NCI-H2081 (cell line): ENCODE measurements around the gene PUSL1.
A peak's percentile ranks its signal among the peaks of the same experiment; 100 is the strongest.

Source experiments
- DNase-seq, 2 experiments: peaks; one replicate each; lab custom pipeline; 2025; lab: John Stamatoyannopoulos, UW

The PUSL1 gene

DNA sequence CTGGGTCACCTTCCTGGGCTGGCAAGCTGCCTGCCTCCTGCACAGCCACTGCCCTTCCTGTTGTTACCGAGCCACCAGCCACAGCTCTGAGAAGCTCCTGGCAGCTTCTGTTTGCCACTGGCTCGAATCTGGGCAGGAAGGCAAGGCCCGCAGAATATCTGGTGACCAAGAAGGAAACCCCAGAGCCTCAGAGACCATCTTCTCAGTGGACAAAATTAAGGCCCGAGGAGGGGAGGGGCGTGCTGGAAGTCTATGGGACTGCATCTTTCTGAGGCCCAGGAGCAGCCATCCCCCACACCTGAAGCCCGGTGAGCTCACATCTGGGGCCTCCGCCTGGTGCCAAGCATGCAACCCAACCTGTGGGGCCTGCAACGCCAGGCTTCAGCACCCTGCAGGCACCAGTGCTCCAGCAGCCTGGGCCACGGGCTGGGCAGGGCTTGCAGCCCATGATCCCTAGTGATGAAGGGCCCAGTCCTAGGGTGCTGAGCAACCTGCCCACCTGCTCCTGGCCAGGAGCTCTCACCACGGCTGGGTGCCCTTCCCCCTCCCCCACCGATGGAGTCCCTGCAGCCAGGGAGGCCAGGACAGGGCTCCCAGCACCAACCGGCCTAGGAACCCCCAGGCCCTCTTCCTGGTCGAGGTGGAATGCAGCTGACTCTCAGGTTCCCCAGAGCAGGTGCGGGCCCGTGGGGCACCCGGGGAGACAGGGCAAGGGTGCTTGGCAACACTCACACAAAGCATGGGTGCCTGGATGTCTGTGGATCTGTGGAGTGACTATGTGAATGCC lies 17.1 kb downstream of the PUSL1 start:
- DNase-seq, result no peak

DNA sequence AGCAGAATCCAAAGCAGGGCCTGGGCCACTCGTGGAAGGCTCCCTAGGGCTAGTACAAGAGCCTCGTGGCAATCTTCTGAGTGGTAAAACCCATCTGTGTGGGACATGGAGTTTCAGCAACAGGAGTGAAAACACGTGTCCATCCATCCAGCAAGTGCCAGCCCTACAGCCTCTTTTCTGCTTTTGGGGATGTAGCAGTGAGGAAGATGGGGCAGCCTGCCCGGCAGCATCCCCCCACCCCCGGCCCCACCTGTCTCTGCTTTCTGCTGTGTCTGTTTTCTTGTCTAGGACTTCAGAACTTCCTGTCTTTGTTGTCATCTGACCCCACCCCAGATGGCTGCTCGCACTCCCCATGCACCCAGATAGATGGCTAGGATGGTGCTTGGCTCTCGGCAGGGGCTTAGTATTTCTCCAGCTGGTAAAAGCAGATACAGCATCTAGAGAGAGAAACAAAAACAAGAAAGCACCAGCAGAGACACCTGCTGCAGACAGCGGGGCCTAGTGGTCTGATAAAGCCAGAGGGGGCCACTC lies 17.7 kb downstream of the PUSL1 start:
- no peak for DNase-seq

DNA sequence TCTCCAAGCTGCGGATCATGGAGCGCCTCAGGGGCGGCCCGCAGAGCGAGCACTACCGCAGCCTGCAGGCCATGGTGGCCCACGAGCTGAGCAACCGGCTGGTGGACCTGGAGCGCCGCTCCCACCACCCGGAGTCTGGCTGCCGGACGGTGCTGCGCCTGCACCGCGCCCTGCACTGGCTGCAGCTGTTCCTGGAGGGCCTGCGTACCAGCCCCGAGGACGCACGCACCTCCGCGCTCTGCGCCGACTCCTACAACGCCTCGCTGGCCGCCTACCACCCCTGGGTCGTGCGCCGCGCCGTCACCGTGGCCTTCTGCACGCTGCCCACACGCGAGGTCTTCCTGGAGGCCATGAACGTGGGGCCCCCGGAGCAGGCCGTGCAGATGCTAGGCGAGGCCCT lies 18.9 kb downstream of the PUSL1 start:
- no peak for DNase-seq

DNA sequence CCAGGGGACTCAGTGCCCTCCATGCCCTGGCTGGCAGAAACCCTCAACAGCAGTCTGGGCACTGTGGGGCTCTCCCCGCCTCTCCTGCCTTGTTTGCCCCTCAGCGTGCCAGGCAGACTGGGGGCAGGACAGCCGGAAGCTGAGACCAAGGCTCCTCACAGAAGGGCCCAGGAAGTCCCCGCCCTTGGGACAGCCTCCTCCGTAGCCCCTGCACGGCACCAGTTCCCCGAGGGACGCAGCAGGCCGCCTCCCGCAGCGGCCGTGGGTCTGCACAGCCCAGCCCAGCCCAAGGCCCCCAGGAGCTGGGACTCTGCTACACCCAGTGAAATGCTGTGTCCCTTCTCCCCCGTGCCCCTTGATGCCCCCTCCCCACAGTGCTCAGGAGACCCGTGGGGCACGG lies 19.9 kb downstream of the PUSL1 start:
- DNase-seq, result no peak

DNA sequence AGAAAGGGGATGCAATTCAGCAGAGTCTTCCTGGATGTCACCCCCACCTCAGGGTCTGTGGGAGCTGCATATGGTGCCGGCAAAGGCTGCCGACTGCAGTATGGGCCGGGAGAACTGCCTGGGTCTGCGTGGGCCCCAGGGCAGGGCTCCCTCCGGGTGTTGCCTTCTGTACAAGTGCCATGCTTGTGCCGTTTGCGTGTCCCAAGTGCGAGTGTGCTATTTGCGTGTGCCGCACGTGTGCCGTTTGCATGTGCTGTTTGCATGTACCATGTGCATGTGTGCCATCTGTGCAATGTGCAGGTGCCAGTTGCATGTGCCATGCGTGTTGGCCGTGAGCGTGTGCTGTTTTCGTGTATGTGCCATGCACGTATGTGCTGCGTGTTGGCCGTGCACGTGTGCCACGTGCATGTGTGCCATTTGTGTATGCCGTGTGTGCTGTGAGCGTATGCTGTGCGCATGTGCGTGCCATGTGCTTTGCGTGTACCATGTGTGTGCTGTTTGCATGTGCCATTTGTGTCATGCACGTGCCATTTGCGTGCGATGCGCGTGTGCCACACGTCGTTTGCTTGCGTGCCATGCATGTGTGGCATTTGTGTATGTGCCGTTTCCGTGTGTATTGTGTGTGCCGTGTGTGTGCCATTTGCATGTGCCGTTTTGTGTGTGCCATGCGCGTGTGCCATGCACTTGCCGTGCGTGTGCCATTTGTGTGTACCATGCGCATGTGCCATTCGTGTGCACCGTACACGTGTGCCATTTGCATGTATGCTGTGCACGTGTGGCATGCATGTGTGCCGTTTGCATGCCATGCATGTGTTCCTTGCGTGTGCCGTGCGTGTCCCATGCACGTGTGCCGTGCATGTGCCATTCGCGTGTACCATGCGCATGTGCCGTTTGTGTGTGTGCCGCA lies 21.2 kb downstream of the PUSL1 start:
- DNase-seq, result no peak

DNA sequence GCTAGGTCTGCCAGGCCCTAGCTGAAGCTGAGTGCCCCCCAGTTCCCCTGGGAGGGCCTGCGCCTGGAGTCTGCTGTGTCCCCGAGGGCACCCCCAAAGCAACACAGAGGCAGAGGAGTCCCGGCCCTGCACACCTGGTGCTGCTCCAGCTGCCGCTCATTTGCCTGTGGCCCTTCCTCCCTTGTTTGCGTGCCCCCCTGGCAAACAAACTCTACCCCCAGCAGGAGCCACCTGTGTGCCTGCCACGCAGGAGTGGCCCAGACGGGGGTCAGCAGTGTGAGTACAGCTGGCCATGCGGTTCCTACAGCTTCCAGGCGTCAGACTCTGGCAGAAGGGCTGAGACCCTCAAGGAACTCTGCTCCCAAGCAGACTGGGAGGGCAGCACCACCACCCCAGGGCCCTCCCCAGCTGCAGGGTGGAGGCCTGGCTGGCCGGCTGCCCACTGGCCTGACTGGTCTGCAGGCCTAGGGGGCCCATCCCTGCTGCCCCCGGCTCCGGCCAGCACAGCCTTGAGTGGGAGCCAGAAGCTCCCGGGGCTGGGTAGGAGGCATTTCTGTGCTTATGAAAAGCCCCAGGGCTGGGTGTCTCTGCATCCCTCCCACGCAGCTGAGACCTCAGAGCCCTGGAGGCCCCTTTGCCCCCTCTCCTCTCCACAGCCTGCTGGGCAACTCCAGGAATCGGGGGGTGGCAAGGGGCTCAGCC lies 22.1 kb downstream of the PUSL1 start:
- peak in 1 of 2 experiments; percentile 14 for DNase-seq

DNA sequence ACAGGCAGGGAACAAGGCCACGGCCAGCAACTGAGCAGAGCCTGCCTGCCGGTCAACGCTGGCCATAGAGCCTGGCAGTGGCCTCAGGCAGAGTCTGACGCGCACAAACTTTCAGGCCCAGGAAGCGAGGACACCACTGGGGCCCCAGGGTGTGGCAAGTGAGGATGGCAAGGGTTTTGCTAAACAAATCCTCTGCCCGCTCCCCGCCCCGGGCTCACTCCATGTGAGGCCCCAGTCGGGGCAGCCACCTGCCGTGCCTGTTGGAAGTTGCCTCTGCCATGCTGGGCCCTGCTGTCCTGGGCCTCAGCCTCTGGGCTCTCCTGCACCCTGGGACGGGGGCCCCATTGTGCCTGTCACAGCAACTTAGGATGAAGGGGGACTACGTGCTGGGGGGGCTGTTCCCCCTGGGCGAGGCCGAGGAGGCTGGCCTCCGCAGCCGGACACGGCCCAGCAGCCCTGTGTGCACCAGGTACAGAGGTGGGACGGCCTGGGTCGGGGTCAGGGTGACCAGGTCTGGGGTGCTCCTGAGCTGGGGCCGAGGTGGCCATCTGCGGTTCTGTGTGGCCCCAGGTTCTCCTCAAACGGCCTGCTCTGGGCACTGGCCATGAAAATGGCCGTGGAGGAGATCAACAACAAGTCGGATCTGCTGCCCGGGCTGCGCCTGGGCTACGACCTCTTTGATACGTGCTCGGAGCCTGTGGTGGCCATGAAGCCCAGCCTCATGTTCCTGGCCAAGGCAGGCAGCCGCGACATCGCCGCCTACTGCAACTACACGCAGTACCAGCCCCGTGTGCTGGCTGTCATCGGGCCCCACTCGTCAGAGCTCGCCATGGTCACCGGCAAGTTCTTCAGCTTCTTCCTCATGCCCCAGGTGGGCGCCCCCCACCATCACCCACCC lies 22.9 kb downstream of the PUSL1 start, which contains the start of gene TAS1R3:
TAS1R3 (plus strand) TSS at position 213 of the 898 bp plus-strand sequence; CDS start at position 279, 66 bp downstream.
- DNase-seq, result no peak

DNA sequence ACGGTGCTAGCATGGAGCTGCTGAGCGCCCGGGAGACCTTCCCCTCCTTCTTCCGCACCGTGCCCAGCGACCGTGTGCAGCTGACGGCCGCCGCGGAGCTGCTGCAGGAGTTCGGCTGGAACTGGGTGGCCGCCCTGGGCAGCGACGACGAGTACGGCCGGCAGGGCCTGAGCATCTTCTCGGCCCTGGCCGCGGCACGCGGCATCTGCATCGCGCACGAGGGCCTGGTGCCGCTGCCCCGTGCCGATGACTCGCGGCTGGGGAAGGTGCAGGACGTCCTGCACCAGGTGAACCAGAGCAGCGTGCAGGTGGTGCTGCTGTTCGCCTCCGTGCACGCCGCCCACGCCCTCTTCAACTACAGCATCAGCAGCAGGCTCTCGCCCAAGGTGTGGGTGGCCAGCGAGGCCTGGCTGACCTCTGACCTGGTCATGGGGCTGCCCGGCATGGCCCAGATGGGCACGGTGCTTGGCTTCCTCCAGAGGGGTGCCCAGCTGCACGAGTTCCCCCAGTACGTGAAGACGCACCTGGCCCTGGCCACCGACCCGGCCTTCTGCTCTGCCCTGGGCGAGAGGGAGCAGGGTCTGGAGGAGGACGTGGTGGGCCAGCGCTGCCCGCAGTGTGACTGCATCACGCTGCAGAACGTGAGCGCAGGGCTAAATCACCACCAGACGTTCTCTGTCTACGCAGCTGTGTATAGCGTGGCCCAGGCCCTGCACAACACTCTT lies 23.8 kb downstream of the PUSL1 start:
- DNase-seq, result no peak

DNA sequence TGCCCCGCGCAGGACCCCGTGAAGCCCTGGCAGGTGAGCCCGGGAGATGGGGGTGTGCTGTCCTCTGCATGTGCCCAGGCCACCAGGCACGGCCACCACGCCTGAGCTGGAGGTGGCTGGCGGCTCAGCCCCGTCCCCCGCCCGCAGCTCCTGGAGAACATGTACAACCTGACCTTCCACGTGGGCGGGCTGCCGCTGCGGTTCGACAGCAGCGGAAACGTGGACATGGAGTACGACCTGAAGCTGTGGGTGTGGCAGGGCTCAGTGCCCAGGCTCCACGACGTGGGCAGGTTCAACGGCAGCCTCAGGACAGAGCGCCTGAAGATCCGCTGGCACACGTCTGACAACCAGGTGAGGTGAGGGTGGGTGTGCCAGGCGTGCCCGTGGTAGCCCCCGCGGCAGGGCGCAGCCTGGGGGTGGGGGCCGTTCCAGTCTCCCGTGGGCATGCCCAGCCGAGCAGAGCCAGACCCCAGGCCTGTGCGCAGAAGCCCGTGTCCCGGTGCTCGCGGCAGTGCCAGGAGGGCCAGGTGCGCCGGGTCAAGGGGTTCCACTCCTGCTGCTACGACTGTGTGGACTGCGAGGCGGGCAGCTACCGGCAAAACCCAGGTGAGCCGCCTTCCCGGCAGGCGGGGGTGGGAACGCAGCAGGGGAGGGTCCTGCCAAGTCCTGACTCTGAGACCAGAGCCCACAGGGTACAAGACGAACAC lies 24.5 kb downstream of the PUSL1 start:
- no peak for DNase-seq

DNA sequence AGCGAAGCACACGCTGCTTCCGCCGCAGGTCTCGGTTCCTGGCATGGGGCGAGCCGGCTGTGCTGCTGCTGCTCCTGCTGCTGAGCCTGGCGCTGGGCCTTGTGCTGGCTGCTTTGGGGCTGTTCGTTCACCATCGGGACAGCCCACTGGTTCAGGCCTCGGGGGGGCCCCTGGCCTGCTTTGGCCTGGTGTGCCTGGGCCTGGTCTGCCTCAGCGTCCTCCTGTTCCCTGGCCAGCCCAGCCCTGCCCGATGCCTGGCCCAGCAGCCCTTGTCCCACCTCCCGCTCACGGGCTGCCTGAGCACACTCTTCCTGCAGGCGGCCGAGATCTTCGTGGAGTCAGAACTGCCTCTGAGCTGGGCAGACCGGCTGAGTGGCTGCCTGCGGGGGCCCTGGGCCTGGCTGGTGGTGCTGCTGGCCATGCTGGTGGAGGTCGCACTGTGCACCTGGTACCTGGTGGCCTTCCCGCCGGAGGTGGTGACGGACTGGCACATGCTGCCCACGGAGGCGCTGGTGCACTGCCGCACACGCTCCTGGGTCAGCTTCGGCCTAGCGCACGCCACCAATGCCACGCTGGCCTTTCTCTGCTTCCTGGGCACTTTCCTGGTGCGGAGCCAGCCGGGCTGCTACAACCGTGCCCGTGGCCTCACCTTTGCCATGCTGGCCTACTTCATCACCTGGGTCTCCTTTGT lies 25.3 kb downstream of the PUSL1 start:
- DNase-seq, result no peak

DNA sequence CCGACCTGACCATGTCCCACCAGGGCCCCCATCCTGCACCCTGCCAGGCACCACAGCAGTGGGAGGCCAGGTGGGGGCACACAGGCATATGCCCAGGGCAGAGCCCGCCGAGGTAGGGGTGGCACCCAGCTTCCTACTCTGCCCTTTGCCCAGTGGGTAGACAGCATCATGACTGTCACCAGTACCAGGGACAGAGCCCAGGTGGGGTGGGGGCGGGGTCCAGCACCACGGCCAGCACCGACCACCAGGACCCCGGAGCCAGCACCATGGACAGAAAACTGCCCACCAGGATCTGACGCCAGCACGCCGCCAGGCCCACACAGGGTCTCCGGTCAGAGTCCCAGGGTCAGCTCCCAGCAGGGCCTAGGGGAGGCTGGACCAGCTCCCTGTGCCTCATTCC lies 26.4 kb downstream of the PUSL1 start:
- DNase-seq, result no peak

DNA sequence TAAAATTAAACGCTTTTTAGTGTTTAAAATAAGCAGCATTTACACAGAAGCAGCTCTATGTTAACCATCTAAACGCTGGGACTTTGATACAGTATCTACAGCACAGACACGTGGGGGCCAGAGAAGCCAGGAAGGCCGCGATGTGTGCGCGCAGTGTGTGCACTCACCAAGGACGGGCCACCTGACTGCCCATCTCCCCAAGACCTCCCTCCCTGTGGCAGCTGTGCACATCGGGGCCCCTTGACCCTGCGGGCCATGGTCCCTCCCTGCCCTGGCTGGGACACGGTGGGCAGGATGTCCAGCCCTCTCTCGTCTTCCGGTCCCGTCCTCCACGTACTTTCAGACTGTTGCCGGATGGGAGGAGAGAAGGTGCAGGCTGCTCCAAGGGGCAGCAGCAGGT lies 26.9 kb downstream of the PUSL1 start:
- DNase-seq, result no peak

DNA sequence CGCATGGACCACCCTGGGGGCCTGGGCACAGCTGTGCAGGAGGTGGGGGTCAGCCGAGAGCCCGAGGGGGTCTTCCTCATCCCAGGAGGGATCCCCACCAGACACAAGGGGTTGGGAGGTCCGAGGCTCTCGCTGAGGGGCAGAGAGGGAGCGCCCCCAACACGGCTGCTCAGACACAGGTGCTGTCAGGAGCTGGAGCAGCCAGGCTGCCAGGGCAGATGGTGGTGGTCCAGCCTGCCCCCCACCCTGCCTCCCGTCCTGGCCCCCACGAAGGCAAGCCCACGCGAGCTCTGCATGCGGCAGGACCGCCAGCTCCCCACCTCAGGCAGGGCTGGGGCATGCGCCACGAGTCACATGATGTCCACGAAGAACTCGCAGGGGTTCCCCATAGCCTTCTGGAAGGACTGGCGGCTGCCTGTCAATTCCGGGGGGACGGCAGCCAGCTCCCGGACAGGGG lies 27.4 kb downstream of the PUSL1 start:
- DNase-seq, result no peak

DNA sequence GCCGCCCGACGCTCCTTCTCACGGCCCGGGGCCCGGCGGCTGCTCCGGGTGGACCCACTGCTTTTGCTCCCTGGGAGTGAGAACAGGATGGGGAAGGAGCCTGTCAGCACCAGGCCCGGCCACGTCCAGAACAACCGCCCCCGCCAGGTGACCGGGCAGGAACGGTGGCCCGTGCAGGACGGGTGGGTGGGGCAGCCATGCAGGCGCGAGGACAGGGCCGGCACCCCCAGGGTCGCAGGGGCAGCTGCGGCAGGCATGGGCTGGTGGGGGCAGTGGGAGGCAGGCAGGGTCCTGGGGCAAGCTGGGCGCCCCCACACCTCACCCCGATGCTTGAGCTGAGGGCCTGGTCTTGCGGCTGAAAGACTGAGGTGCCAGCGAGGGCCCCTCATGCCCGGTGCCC lies 28.0 kb downstream of the PUSL1 start:
- DNase-seq, result no peak

DNA sequence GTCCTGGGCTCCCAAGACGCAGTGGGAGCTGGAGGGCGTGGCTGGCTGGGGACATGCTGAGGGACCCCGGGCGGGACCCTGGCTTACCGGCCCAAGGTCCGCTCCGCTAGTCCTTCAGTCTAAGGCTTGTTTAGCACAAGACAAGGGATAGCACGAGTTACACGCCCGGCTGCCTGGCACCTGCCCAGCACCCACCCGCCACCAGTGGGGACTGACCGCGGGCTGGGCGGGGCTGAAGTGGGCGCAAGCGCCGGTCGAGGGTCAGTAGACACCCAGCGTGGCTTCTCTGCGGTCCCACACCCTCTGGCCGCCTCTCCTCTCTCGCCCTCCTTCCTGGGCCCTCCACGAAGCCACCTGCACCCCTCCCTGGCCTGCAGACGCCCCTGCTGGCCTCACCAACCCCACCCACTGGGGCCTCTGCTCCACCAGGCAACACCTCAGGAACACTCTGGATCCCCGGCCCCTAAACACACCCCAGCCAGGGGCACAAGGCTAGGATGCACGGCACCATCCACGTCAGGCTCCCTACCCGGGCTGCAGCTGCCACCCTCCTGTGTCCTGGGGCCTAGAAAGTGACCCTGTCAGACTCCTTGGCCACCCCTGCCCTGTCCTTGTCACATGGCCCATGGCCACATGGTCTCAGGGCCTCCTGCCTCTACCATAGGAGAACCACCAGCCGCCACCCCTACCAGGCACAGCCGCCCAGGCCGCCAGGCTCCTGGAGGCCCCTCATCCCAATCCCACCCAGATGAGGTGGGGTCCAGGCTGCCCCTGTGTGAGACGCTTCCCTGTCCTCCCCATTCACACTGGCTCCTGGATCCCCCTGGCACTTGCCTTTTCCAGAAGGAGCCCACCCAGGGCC lies 28.8 kb downstream of the PUSL1 start:
- no peak for DNase-seq

DNA sequence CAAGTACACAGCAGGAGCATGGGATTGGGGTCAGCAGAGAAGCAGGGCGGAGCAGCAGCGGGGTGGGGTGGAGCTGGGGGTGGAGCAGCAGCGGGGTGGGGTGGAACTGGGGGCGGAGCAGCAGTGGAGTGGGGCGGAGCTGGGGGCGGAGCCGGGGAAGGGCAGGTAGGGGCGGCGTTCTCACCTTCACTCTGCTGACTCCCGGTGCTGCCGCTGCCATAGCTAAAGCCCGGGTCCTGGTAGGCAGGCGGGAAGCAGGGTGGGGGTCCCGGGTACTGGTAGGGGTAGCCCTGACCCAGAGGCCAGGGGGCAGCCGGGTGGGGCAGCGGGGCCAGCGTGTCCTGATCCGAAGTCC lies 29.4 kb downstream of the PUSL1 start:
- no peak for DNase-seq

DNA sequence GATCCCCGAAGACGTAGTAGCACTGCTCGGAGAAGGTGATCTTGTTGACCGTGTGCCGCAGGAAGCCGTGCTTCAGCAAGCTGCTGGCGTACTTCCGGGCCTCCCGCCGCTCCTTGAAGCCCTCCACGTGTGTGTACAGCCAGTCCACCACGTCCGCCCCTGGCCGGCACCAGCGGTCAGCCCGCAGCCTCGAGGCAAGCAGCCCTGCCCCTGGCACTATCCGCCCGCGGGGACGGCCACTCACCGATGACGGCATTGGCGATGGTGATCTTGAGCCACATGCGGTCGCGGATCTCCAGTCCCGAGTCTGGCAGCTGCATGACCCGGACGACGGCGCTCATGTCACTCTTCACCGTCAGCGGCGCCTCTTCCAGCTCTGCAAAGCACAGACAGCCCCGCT lies 29.9 kb downstream of the PUSL1 start:
- no peak for DNase-seq

DNA sequence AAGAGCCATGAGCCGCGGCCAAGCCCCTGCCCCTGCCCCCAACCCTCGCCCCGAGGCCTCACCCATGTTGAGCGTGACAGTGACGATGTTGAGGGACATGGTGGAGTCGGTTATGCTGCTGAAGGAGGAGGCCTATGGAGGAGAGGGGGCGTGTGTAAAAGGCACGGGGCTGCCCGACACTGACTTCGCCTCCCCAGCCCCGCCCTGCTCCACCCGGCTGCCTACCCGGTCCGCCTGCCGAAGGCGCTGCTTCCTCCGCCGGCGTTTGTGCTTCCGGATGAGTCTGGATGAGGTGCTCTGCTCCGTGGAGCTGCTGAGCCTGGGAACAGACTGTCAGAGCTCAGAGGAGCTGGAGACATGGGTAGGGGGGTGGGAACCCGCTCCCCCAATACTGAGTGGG lies 31.8 kb downstream of the PUSL1 start:
- no peak for DNase-seq
